Heart left ventricle (tissue), 13 donors: Measurements from ENCODE around the gene ADAT1.

Source experiments
- CTCF ChIP-seq, 12 donors: fragments of 200-600 bp; sonication (generic) in 4 of 12; IDR thresholded peaks; one replicate each; pipeline versions ENCODE4 v1.5.0 to v1.8.0; 2018 to 2022; ENCODE audit warnings: antibody characterized with exemption in 12 of 12, mild to moderate bottlenecking in 5 of 12
- POLR2A ChIP-seq, 2 donors: fragments of 450-650 bp; IDR thresholded peaks; one replicate each; pipeline ENCODE4 v1.6.1; 2017; ENCODE audit warnings: antibody characterized with exemption in 2 of 2, mild to moderate bottlenecking in 2 of 2, moderate library complexity in 2 of 2
- donor health status: ischemic (EF 13 %, LVEDD 7.1; RV severe dilation, severe dysfunction).
- donor health status: DM: no; HTN: yes; CAD: no.
- donor health status: DM: no; HTN: no; CAD: no.
- donor health status: ischemic (EF 25% LVEDD 6.9; RV normal size, moderate dysfunction).
- donor health status: ischemic (EF 25% LVEDD 5.7; RV mildly dilated, moderate dysfunction).
- donor health status: ischemic (EF 35%, LVEDD 5.7; RV mildly dilated, moderate dysfunction).
- donor health status: nonischemic (EF 11% LVEDD 7.7; RV severe dilation, severe dysfunction).
- donor health status: DM: yes; HTN: yes; CAD: no.
- donor health status: PGD.
- donor health status: ischemic (EF 29% LVEDD 5.4; RV normal size, mild dysfunction).
- donor health status: nonischemic (EF 23%, LVEDD 6.1; RV moderate dilation, normal function).

GRCh38 chr16:75579281-75579834, 43.7 kb downstream of the ADAT1 start:
- TF ChIP-seq POLR2A (IDR thresholded peaks at IDR 0.05) (no peak), CTCF (IDR thresholded peaks at IDR 0.05) (no peak)
